Thoracic aorta (tissue), 2 donors: ENCODE results near the gene PHF1. TPM values are rescaled to one million over a fixed set of nuclear protein-coding genes. Genes with fewer than 3 reads are reported as not detected.

Experiments used
- ATAC-seq: fragments of 150-250 bp; one replicate; pipeline ENCODE4 v1.8.0; 2017; ENCODE audit warnings: low read depth; ENCODE audit not compliant: insufficient number of reproducible peaks, low FRiP score
- DNase-seq: peaks from one replicate; pipeline ENCODE4 v3.0.0-alpha.2; 2020; ENCODE audit warnings: low spot score
- H3K27ac ChIP-seq, 2 donors: fragments of 200-600 bp; sonication (generic); 1 replicate in 1 of 2; 2 replicates in 1 of 2; pipeline ENCODE4 v1.5.1; 2016; ENCODE audit warnings: mild to moderate bottlenecking in 2 of 2, moderate library complexity in 2 of 2
- H3K27me3 ChIP-seq: fragments of 200-600 bp; sonication (generic); replicated peaks from 2 replicates; pipeline ENCODE4 v1.6.0; 2016; ENCODE audit warnings: mild to moderate bottlenecking; ENCODE audit not compliant: insufficient read depth
- H3K36me3 ChIP-seq: fragments of 200-600 bp; sonication (generic); one replicate; pipeline ENCODE4 v1.5.1; 2016
- H3K4me1 ChIP-seq, 2 donors: fragments of 200-600 bp; sonication (generic); 1 replicate in 1 of 2; 2 replicates in 1 of 2; pipeline versions ENCODE4 v1.5.1 to v1.6.0; 2016; ENCODE audit warnings: low read depth in 2 of 2, mild to moderate bottlenecking in 1 of 2; ENCODE audit not compliant: control insufficient read depth in 1 of 2
- H3K4me3 ChIP-seq: fragments of 200-600 bp; sonication (generic); 2 replicates; pipeline ENCODE4 v1.5.1; 2016; ENCODE audit warnings: mild to moderate bottlenecking
- H3K9me3 ChIP-seq: fragments of 200-600 bp; sonication (generic); 2 replicates; pipeline ENCODE4 v1.5.1; 2016
- total RNA-seq, 2 donors: library from RNA; depleted of rRNA; stranded (reverse); fragments of >200 nt; gene quantifications; one replicate each; pipeline versions ENCODE4 v1.1.0 to v1.2.3, GENCODE V29; 2016
- TF ChIP-seq, protein P1 (sequence below): fragments of 200-600 bp; sonication (generic); IDR thresholded peaks from one replicate; pipeline ENCODE4 v1.5.1; 2019; ENCODE audit warnings: antibody characterized with exemption

PHF1 gene
- total RNA-seq, 2 donors from 2014 or later = 82.0 to 104 TPM

DNA sequence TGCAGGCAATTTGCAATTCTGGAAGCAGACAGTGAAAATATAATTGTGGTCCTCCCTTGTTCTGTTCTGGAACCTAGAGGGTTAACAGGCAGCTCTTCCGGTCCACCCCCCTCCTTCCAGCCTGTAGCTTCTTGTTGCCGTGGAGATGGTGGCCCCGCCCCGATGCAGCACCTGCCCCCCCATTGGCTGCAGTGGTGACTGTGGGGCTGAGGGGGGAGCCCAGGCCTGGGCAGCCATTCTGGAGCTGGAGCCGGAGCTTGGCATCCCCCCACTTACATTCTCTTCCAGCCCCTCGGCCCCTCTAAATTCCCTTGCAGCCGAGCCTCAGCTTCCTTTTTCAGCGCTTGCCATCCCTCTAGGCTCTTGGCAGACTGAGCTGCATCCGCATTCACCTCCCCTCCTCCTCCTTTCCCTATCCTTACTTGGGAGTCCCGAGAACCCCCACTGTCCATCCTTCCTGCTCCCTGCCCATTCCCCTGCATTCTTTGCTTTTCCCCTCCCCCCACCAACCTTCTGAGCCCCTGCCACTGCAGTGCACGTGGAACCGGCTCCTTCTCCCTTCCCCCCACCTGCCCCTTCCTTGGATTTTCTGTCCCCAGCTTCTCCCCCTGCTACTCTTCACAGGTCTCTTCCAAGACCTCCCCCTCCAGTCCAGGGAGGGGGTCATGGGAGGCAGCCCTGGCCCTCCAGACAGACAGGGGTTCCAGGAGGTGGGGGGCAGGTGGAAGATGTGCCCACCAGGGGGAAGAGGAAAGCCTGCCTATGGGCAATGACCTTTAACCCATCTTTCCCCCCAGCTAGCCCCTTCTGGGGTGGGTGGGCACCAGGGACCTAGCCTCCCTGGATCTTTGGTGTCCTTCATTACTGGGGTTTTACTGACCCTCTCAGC is 20.4 kb downstream of the PHF1 start:
- Histone ChIP-seq H3K27ac (no peak overlapping the region), H3K4me1 (peaks cover 17 to 58% of the 10 kb centered on the region in 2 donors), H3K36me3 (no peaks in the 10 kb centered on the region), H3K27me3 (no peaks in the 10 kb centered on the region), H3K4me3 (peak overlapping the region; percentile 44), H3K9me3 (no peaks in the 10 kb centered on the region)
- TF ChIP-seq, protein P1, sequence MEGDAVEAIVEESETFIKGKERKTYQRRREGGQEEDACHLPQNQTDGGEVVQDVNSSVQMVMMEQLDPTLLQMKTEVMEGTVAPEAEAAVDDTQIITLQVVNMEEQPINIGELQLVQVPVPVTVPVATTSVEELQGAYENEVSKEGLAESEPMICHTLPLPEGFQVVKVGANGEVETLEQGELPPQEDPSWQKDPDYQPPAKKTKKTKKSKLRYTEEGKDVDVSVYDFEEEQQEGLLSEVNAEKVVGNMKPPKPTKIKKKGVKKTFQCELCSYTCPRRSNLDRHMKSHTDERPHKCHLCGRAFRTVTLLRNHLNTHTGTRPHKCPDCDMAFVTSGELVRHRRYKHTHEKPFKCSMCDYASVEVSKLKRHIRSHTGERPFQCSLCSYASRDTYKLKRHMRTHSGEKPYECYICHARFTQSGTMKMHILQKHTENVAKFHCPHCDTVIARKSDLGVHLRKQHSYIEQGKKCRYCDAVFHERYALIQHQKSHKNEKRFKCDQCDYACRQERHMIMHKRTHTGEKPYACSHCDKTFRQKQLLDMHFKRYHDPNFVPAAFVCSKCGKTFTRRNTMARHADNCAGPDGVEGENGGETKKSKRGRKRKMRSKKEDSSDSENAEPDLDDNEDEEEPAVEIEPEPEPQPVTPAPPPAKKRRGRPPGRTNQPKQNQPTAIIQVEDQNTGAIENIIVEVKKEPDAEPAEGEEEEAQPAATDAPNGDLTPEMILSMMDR = no peak
- ATAC-seq (no peak), DNase-seq (no peak)

DNA sequence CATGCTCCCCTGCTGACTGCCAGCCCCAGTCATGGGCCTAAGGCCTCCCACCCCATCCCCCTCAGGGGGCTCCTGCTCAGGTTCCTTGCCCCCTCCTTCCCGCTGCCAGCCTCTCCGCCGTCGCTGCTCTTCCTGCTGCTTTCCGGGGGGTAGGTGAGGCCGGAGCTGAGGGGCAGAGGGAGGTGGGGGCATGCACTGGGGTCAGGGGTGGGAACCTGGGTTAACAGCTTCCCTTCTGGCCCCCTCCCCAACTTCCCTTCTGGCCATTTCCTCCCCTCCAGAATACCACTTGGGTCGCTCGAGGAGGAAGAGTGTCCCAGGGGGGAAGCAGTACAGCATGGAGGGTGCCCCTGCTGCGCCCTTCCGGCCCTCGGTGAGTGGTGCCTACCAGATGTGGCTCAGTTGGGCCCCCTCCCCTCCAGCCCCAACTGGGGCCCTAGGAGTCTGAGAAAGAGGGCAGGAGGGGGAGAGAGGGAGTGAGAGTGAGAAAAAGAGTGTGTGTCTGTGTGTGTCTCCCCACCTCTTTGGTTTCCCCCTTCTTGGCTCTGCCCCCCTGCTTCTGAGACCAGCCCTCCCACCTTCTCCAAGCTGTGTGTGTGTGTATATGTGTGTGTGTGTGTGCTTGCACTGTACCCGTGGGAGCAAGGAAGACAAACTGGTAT is 21.2 kb downstream of the PHF1 start:
- no peak for ATAC-seq

DNA sequence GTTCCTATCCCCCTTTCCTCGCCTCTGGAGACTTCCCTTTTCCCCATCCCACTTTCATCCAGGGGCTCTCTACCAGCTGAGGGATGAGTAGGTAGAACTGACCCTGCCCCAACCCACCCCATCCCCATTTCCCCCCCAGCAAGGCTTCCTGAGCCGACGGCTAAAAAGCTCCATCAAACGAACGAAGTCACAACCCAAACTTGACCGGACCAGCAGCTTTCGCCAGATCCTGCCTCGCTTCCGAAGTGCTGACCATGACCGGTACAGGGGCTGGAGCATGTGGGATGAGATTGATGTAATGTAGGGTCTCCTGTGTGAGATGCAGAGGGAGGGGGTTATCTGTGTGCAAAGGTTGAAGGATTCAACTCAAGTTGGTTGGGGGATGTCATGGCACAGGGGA is 21.7 kb downstream of the PHF1 start:
- peaks cover 9% of the 10 kb centered on the region for H3K36me3 ChIP-seq
- H3K27me3 ChIP-seq = no peaks in the 10 kb centered on the region
- DNase-seq (no peak), ATAC-seq (no peak)
- no peak overlapping the region for H3K27ac ChIP-seq
- no peaks in the 10 kb centered on the region for H3K9me3 ChIP-seq
- peaks cover 6 to 47% of the 10 kb centered on the region in 2 donors for H3K4me1 ChIP-seq
- no peak overlapping the region for H3K4me3 ChIP-seq
- TF ChIP-seq, protein P1 = no peak

More for the DNA sequence above, 21.2 kb downstream of the PHF1 start:
- H3K27ac ChIP-seq = no peak overlapping the region
- H3K4me3 ChIP-seq = no peak overlapping the region
- H3K27me3 ChIP-seq = no peaks in the 10 kb centered on the region
- DNase-seq = no peak
- no peaks in the 10 kb centered on the region for H3K9me3 ChIP-seq
- H3K4me1 ChIP-seq = peaks cover 10 to 52% of the 10 kb centered on the region in 2 donors
- H3K36me3 ChIP-seq = peaks cover 4% of the 10 kb centered on the region
- TF ChIP-seq, protein P1 = no peak

DNA sequence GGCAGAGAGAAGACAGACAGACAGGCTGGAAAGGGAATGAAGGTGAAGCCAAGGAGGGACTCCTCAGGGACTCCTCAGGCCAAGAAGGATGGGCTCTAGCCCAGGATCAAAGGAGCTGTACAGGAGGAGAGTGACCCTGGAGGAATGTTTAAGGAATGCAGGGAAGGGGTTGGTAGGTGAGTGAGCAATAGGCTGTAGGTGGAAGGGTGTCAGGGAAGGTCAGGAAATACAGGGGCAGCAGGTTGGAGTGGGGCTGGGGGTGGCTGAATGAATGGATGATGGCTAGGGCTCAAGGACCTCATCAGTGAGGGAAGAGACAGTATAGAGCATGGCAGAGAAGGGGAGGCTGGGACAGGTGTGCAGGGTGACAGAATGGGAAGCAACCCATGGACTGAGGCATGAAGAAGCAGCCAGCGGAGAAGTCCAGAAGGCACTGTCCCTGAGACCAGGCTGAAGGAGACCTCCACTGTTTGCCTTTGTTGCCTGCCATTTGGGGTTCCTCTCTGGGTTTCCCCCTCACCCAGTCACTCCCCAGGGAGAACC is 22.3 kb downstream of the PHF1 start:
- peaks cover 6 to 47% of the 10 kb centered on the region in 2 donors for H3K4me1 ChIP-seq
- H3K27ac ChIP-seq = no peak overlapping the region

More for the DNA sequence above, 22.3 kb downstream of the PHF1 start:
- Histone ChIP-seq H3K27me3 (no peaks in the 10 kb centered on the region), H3K9me3 (no peaks in the 10 kb centered on the region), H3K36me3 (peaks cover 13% of the 10 kb centered on the region), H3K4me3 (no peak overlapping the region)
- TF ChIP-seq, protein P1 = no peak
- no peak for ATAC-seq
- DNase-seq = no peak
